ENCODE results near the gene GPR18.

DNA sequence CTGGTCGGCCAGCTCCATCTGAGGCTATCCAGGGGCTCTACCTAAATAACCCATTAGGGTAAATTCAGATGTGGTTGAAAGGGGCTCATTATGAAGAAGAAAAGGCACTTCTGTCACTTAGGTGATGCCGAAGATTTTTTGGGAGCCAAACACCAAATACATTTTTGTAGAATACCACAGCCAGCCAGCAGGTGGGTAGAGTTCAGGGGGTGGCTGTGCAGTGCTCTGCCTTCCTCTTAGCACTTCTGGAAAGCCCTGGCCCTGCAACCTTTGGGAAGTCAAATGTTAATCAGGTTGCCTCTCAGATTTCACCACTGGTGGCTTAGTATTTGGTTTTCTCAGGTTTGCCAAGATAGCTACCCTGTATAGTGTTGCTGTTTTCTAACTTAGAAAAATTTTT, 18.5 kb upstream of the GPR18 start:
- TF ChIP-seq, protein P1, sequence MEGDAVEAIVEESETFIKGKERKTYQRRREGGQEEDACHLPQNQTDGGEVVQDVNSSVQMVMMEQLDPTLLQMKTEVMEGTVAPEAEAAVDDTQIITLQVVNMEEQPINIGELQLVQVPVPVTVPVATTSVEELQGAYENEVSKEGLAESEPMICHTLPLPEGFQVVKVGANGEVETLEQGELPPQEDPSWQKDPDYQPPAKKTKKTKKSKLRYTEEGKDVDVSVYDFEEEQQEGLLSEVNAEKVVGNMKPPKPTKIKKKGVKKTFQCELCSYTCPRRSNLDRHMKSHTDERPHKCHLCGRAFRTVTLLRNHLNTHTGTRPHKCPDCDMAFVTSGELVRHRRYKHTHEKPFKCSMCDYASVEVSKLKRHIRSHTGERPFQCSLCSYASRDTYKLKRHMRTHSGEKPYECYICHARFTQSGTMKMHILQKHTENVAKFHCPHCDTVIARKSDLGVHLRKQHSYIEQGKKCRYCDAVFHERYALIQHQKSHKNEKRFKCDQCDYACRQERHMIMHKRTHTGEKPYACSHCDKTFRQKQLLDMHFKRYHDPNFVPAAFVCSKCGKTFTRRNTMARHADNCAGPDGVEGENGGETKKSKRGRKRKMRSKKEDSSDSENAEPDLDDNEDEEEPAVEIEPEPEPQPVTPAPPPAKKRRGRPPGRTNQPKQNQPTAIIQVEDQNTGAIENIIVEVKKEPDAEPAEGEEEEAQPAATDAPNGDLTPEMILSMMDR (IDR thresholded peaks at IDR 0.05; ENCODE audit: low read length): no peak
- no peak for TF ChIP-seq EZH2phosphoT487 (IDR thresholded peaks at IDR 0.05; ENCODE audit: low read length)
- TF ChIP-seq EZH2 (optimal IDR thresholded peaks at IDR 0.05; ENCODE audit: low read depth, low read length): no peak
